Breast epithelium (tissue), 4 donors: Measurements from ENCODE around the gene GNPTG. TPM values are rescaled to one million over a fixed set of nuclear protein-coding genes. Genes with fewer than 3 reads are reported as not detected.

Experiments
- DNase-seq, 2 donors: peaks; one replicate each; pipeline ENCODE4 v3.0.0-alpha.2; 2019; ENCODE audit warnings: low spot score in 2 of 2
- H3K27ac ChIP-seq, 2 donors: fragments of 200-600 bp; sonication (generic) in 1 of 2; one replicate each; pipeline ENCODE4 v1.5.1; 2016 to 2019; ENCODE audit warnings: mild to moderate bottlenecking in 1 of 2
- H3K27me3 ChIP-seq, 2 donors: fragments of 200-600 bp; sonication (generic) in 1 of 2; one replicate each; pipeline versions ENCODE4 v1.5.1 to v1.6.0; 2017 to 2019; ENCODE audit warnings: control low read depth in 1 of 2, mild to moderate bottlenecking in 1 of 2
- H3K36me3 ChIP-seq: fragments of 200-600 bp; one replicate; pipeline ENCODE4 v1.5.1; 2019
- H3K4me1 ChIP-seq, 2 donors: fragments of 200-600 bp; sonication (generic); one replicate each; pipeline ENCODE4 v1.5.1; 2016 to 2019; ENCODE audit warnings: control low read depth in 1 of 2
- H3K4me3 ChIP-seq, 3 donors: fragments of 200-600 bp; sonication (generic); 1 replicate in 2 of 3; 2 replicates in 1 of 3; pipeline ENCODE4 v1.5.1; 2016 to 2019; ENCODE audit warnings: mild to moderate bottlenecking in 3 of 3, moderate library complexity in 2 of 3
- H3K9me3 ChIP-seq, 2 donors: fragments of 200-600 bp; sonication (generic) in 1 of 2; one replicate each; pipeline ENCODE4 v1.5.1; 2016 to 2019; ENCODE audit warnings: control low read depth in 1 of 2
- CTCF ChIP-seq, 3 donors: fragments of 450-650 bp; IDR thresholded peaks; one replicate each; pipeline ENCODE4 v1.5.1; 2016 to 2017; ENCODE audit warnings: antibody characterized with exemption in 3 of 3, mild to moderate bottlenecking in 3 of 3, moderate library complexity in 3 of 3
- POLR2A ChIP-seq: fragments of 450-650 bp; IDR thresholded peaks from one replicate; pipeline ENCODE4 v1.6.1; 2016; ENCODE audit warnings: antibody characterized with exemption, mild to moderate bottlenecking, moderate library complexity
- POLR2AphosphoS5 ChIP-seq, 3 donors: sonication (generic); formaldehyde crosslinking; IDR thresholded peaks; one replicate each; pipeline ENCODE4 v1.6.1; 2017; ENCODE audit warnings: antibody characterized with exemption in 3 of 3
- intact Hi-C: fragments of 100-400 bp; cut with DNase I; formaldehyde crosslinking; loops from one replicate; pipeline ENCODE4 v1.15.1; 2023; ENCODE audit warnings: low total_unique reads
- total RNA-seq, 3 donors: library from RNA; depleted of rRNA; stranded (reverse); fragments of >200 nt; gene quantifications; one replicate each; pipeline ENCODE4 v1.1.0, GENCODE V29; 2016

Gene GNPTG
- total RNA-seq, 3 donors from 2014 or later, result 50.5 to 89.3 (median 58.4) TPM

- DNase-seq, result no peak
- Histone ChIP-seq H3K9me3 (no peaks in the 10 kb centered on the region), H3K4me3 (no peak overlapping the region), H3K4me1 (peaks cover 3 to 10% of the 10 kb centered on the region in 2 donors), H3K36me3 (no peaks in the 10 kb centered on the region), H3K27me3 (no peaks in the 10 kb centered on the region), H3K27ac (no peak overlapping the region)
- TF ChIP-seq POLR2A, result no peak
- no peak for TF ChIP-seq CTCF (IDR thresholded peaks at IDR 0.05)
- no peak for TF ChIP-seq POLR2AphosphoS5 (IDR thresholded peaks at IDR 0.05)
- intact Hi-C loops, result no loop called here
These were observed 2.4 kb upstream of the GNPTG start for GRCh38 chr16:1349351-1349750.

GRCh38 chr16:1349951-1350350 lies 1.8 kb upstream of the GNPTG start:
- Histone ChIP-seq H3K9me3 (no peaks in the 10 kb centered on the region), H3K4me1 (peaks cover 3 to 10% of the 10 kb centered on the region in 2 donors), H3K27ac (no peak overlapping the region), H3K27me3 (no peaks in the 10 kb centered on the region), H3K36me3 (no peaks in the 10 kb centered on the region), H3K4me3 (no peak overlapping the region)
- no peak for DNase-seq
- intact Hi-C loops, result no loop called here
- TF ChIP-seq CTCF (IDR thresholded peaks at IDR 0.05) (no peak), POLR2A (no peak), POLR2AphosphoS5 (IDR thresholded peaks at IDR 0.05) (no peak)

- intact Hi-C loops, result no loop called here
- H3K36me3 ChIP-seq, result no peaks in the 10 kb centered on the region
- TF ChIP-seq POLR2A (no peak), POLR2AphosphoS5 (IDR thresholded peaks at IDR 0.05) (no peak), CTCF (IDR thresholded peaks at IDR 0.05) (no peak)
- H3K4me1 ChIP-seq, result peaks cover 3 to 10% of the 10 kb centered on the region in 2 donors
- no peaks in the 10 kb centered on the region for H3K9me3 ChIP-seq
- H3K27me3 ChIP-seq, result no peaks in the 10 kb centered on the region
- no peak overlapping the region for H3K27ac ChIP-seq
- no peak for DNase-seq
- H3K4me3 ChIP-seq, result peak overlapping the region; percentile 69 to 99 (median 84)
These were observed 1.0 kb upstream of the GNPTG start for GRCh38 chr16:1350691-1351090.

GRCh38 chr16:1351215-1351581 lies 533 bp upstream of the GNPTG start:
- no peak for DNase-seq
- H3K27ac ChIP-seq, result peak overlapping the region; percentile 46 to 57
- H3K9me3 ChIP-seq, result no peaks in the 10 kb centered on the region
- no peaks in the 10 kb centered on the region for H3K36me3 ChIP-seq
- TF ChIP-seq POLR2A, result no peak
- no peak for TF ChIP-seq CTCF (IDR thresholded peaks at IDR 0.05)
- no peak for TF ChIP-seq POLR2AphosphoS5 (IDR thresholded peaks at IDR 0.05)
- H3K4me1 ChIP-seq, result peaks cover 3 to 10% of the 10 kb centered on the region in 2 donors
- intact Hi-C loops, result no loop called here
- H3K4me3 ChIP-seq, result peak overlapping the region; percentile 69 to 99 (median 84)
- no peaks in the 10 kb centered on the region for H3K27me3 ChIP-seq

GRCh38 chr16:1354815-1355540 lies 3.2 kb downstream of the GNPTG start:
- Histone ChIP-seq H3K4me1 (peaks cover 3 to 10% of the 10 kb centered on the region in 2 donors), H3K36me3 (no peaks in the 10 kb centered on the region), H3K4me3 (no peak overlapping the region), H3K27ac (no peak overlapping the region), H3K27me3 (no peaks in the 10 kb centered on the region), H3K9me3 (no peaks in the 10 kb centered on the region)
- TF ChIP-seq POLR2A, result no peak
- TF ChIP-seq POLR2AphosphoS5 (IDR thresholded peaks at IDR 0.05), result no peak
- TF ChIP-seq CTCF (IDR thresholded peaks at IDR 0.05), result no peak
- intact Hi-C loops, result no loop called here
- no peak for DNase-seq
